Adrenal gland (tissue), 5 donors: Measurements from ENCODE around the gene NEK2.

Source experiments
- POLR2A ChIP-seq, 2 donors: fragments of 450-650 bp; IDR thresholded peaks; one replicate each; pipeline ENCODE4 v1.6.1; 2017; ENCODE audit warnings: antibody characterized with exemption in 2 of 2, mild to moderate bottlenecking in 2 of 2, moderate library complexity in 1 of 2
- TF ChIP-seq, protein P1 (sequence below), 6 experiments: fragments of 450-650 bp in 4 of 6; fragments of 200-600 bp in 2 of 6; sonication (generic) in 1 of 6; IDR thresholded peaks; 1 replicate in 5 of 6; 2 replicates in 1 of 6; pipeline versions ENCODE4 v1.5.1 to v1.8.0; 2016 to 2021; ENCODE audit warnings: antibody characterized with exemption in 6 of 6, mild to moderate bottlenecking in 2 of 6, moderate library complexity in 1 of 6
- donor health status: DM: no; HTN: no; CAD: no.

DNA sequence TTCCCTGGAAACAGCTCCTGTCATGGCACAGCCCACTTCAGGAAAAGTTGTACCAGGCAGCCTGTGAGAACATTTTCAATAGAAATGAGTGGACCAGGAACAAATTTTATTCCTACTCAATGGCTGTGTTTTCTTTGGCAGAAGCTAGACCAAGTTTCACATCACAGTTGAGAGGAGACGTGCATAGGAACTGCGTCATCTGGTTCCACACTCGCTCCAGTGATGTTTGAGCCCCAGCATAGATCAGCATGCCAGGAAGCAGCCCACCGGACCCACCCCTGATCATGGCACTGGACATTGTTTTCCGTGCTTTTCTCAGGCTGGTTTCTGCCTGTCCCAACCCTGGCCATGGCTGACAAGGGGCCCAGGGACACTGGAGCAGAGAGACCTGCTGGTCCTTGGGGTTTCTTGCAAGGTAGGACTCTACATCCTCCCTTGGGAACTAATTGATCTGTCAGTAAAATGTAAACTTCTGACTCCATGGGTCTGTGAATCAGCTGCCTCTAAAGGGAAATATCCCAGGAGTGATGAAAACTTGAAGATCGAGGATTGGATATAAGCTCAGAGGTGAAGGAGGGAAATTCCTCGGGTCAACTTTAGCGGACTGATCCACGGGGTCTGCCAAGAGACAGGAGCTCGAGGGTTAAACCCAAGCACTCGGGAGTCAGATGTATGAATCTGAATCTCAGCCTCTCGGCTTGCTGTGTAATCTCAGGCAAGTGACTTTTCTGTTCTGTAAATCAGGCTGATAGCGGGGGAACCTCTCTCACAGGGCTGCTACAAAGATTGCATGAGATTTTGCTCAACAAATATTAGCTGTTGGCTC lies 35.7 kb downstream of the NEK2 start:
- TF ChIP-seq, protein P1, sequence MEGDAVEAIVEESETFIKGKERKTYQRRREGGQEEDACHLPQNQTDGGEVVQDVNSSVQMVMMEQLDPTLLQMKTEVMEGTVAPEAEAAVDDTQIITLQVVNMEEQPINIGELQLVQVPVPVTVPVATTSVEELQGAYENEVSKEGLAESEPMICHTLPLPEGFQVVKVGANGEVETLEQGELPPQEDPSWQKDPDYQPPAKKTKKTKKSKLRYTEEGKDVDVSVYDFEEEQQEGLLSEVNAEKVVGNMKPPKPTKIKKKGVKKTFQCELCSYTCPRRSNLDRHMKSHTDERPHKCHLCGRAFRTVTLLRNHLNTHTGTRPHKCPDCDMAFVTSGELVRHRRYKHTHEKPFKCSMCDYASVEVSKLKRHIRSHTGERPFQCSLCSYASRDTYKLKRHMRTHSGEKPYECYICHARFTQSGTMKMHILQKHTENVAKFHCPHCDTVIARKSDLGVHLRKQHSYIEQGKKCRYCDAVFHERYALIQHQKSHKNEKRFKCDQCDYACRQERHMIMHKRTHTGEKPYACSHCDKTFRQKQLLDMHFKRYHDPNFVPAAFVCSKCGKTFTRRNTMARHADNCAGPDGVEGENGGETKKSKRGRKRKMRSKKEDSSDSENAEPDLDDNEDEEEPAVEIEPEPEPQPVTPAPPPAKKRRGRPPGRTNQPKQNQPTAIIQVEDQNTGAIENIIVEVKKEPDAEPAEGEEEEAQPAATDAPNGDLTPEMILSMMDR (IDR thresholded peaks at IDR 0.05): no peak
- TF ChIP-seq POLR2A (IDR thresholded peaks at IDR 0.05): no peak
